Daoy (cell line): ENCODE results near the gene NINL. TPM values are rescaled to one million over a fixed set of nuclear protein-coding genes. Genes with fewer than 3 reads are reported as not detected.
"Not testable (repeated sequence)": the region's sequence is repeated elsewhere in the genome, so short reads cannot be mapped to it uniquely, and the experiment has no call there.

Experiments
- DNase-seq: peaks from one replicate; pipeline ENCODE4 v3.0.0-alpha.2; 2015; ENCODE audit warnings: low read depth
- total RNA-seq: library from RNA; depleted of rRNA; stranded (reverse); fragments of >200 nt; shearing (Covaris generic); gene quantifications from 2 replicates; pipeline ENCODE4 v1.2.3, GENCODE V29; 2014

NINL gene
- total RNA-seq, 1 experiment from 2014 or later, result 5.8 TPM

DNA sequence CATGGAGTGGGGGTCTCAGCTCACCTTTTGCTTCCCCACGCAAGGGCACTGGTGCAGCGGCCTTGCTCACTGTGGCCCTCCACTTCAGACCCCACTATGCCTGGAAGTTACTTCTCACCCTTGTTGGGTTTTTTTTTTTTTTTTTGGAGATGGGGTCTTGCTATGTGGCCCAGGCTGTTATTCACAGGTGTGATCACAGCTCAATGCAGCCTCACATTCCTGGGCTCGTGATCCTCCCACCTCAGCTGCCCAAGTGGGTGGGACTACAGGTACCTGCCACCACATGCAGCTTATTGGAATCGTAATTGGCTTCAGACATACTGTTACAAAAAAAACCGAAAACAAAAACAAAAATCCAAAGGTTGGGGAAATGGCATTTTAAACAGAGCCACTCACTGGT lies 32.4 kb downstream of the NINL start:
- no peak for DNase-seq

DNA sequence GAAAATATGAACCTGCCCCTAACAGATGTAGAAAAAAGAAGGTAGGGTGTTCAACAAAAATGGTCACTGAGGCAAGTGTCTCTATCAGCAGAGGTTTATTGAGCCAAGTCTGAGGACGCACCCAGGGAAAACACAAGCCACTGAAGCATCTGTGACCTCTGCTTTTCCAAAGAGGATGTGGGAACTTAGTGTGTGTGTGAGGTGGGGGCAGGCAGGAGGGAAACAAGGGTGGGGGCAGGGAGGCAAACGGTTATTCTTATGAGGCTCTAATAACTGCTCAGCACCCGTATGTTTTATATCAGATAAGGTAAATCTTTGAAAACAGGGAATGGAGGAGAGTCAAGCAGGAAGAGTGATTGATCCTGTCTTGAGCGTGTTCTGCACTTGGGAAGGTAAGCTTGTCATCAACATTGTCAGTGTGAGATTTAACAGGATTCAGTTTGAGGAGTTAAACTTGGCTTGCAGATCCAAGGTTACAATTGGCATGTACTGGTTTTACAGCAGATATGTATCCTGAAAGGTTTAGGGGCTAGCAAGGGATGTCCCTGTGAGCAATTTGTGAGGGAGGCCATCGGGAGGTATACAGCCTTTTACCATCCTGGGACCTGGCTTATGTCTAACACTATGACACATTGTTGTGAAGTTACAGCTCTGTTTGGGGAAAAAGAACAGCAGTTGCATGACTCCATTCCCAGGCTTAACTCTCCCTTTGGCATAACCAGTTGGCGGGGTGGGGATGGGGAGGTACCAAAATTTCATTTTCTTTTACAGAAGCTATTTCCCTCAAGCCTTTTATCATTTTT lies 33.7 kb downstream of the NINL start:
- DNase-seq, result no peak

DNA sequence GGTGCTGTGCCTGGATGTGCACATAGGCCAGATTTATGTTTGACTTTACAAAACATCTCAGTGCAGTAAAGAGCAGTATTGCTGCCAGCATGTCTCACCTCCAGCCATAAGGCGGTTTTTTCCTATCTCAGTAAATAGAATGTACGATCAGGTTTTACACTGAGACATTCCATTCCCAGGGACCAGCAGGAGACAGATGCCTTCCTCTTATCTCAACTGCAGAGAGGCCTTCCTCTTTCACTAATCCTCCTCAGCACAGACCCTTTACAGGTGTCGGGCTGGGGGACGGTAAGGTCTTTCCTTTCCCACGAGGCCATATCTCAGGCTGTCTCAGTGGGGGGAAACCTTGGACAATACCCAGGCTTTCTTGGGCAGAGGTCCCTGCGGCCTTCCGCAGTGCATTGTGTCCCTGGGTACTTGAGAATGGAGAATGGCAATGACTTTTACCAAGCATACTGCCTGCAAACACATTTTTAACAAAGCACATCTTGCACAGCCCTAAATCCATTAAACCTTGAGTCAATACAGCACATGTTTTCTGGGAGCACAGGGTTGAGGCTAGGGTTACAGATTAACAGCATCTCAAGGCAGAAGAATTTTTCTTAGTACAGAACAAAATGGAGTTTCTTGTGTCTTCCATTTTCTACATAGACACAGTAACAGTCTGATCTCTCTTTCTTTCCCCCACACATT lies 34.5 kb downstream of the NINL start:
- DNase-seq, result not testable (repeated sequence)

DNA sequence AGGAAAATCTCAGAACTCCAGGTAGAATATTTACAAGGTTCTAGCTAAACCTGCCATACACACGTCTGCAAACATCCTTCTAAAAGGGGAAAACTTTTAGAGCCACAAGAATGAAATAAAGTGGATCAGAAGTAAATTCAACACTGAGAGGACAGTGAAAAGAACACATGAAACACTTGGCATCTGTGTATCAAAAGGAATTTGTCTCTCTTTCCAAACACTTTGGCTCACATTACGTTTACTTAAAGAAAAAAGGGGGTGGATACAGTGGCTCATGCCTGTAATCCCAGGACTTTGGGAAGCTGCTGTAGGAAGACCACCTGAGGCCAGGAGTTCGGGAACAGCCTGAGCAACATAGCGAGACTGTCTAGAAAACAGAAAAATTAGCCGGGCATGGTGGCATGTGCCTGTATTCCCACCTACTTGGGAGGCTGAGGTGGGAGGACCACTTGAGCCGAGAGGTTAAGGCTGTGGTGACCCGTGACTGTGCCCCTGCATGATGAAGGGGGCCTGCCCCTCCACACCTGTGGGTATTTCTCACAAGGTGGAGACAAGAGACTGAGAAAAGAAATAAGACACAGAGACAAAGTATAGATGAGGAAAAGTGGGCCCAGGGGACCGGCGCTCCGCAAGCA lies 35.4 kb downstream of the NINL start:
- no peak for DNase-seq

DNA sequence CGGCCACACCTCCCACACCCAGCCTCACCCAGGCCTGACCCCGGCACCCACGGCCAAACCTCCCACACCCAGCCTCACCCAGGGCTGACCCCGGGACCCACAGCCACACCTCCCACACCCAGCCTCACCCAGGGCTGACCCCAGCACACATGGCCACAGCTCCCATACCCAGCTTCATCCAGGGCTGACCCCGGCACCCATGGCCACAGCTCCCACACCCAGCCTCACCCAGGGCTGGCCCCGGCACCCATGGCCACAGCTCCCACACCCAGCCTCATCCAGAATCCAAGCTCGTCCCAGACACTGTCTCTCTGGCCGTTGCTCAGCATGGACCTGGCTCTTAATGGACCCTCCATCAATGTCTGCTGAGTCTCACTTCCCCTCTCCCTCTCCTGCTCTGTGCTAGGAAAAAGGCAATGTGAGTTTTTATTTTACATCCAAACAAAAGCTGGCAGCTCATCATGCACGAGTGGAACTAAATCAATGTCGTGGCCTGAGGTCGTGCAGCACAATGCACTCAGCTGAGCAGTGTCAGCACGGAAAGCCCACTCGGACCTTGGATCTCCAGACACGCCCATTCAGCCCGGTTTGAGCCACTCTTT lies 36.1 kb downstream of the NINL start:
- no peak for DNase-seq

DNA sequence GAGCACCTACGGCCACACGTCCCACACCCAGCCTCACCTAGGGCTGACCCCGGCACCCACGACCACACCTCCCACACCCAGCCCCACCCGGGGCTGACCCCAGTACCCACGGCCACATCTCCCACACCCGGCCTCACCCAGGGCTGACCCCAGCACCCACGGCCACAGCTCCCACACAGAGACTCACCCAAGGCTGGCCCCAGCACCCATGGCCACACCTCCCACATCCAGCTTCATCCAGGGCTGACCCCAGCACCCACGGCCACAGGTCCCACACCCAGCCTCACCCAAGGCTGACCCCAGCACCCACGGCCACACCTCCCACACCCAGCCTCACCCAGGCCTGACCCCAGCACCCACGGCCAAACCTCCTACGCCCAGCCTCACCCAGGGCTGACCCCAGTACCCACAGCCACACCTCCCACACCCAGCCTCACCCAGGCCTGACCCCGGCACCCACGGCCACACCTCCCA lies 36.7 kb downstream of the NINL start:
- no peak for DNase-seq

DNA sequence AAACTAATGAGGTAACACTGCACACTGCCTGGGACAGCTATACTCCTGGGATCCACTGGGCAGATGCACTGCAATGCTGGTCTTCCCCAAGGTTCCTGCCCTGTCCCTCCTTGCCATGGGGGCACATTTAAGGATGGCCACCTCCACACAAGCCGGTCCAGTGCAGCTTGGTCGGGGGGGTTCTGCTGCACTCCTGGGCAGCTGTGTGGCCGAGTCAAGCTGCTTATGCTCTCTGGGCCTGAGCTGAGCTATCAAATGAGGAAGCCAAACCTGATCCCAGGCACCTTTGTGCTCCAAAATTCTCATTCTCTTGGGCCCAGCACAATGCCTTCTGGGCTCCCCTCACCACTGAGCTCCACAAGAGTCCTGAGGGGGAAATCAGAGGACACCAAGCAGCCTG lies 37.3 kb downstream of the NINL start:
- no peak for DNase-seq

DNA sequence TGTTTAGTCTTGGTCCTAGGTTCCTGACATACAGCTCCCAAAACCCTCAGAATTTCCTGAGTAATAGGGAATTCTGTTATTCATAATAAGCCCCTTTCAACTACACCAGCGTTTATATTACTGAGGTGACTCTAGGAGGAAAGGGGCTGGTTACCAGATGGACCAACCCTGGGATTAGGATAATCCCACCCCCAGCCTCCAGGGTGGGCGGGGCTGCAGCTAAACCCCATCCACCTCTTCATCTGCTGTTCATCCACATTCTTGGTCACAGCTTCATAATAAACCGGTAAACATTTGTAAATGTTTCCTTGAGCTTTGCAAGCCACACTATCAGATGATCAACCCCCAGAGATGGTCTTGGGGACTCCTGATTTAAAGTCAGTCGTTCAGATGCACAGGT lies 38.3 kb downstream of the NINL start:
- DNase-seq, result no peak

DNA sequence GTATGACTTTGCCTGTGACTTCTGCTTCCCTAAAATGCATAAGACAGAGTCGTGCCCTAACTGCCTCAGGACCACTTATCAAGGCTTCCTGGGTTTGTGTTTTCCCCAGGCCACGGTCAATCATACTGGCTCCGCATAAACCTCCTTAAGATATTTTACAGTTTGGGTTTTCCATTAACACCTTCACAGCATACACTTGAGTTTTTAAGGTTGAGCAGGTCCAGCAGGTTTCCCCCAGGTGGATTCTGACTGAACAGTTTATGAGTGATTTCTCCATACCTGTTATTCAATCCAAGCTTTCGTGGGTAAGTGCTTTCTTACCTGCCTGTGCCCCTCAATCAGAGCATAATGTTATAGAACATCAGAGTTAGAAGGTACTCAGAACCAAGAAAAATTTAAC lies 39.3 kb downstream of the NINL start:
- no peak for DNase-seq

DNA sequence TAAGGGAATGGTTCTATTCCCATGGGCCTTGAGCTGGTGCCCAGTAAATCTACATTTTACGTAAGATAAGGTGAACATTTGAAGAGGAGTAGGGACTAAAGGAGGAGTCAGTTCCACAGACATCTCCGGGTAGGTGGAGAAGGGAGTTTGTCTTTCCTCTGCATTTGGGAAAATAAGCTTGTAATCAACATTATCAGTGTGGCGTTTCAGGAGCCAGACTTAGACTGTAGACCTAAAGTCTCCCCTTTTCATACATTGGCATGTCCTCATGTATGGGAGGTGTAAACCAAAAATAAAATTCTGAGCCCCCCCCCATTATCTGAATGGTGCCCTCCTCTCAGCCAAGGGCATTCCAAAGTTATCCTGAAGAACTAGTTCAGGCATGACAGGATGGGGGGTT lies 40.2 kb downstream of the NINL start:
- no peak for DNase-seq

DNA sequence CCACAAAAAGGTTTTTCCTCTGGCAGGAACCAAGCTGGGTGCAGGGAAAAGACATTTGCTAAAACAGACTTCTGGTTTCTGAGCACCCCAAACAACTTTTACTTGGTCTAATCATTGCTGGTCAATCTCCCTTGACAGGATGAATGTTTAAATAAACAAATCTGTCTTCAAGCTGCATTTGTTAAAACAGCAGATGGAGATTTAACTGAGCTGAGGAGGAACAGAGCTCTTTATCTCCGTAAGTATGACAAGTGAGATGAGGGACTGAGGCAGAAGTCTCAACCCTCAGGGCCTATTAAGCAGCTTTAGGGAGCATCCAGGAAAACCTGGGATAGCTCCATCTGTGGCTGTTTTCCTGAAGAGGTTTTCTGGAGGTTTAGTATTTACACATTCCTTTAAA lies 40.6 kb downstream of the NINL start:
- DNase-seq, result no peak

DNA sequence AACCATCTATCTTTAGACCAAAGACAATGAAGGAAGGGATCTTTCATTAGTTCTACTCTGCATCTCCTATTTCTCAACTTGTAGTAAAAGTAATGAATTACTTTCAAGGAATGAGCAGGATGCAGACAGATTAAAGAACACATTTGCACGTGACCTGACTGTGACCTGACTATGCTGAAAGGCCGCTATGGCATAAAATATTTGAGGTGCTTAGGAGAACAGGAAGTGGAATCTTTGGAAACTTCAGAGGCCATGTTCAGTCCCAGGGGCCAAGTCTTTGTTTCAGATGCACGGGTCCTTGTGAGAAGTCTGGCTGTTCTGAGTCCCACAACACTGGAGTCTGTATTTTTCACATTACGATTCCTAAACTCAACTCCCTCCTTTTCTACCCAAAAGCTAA lies 41.0 kb downstream of the NINL start:
- DNase-seq, result no peak

DNA sequence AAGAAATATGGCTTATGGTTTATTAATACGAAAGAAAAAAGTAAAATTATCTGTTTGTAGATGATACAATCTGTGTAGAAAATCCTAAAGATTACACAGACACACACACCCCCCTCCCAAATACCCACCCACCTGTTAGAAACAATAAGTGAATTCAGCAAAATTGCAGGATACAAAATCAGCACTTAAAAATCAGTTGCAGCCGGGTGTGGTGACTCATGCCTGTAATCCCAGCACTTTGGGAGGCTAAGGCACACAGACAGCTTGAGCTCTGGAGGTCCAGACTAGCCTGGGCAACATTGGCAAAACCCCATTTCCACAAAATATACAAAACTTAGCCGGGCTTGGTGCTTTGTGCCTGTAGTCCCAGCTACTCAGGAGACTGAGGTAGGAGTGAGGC lies 42.3 kb downstream of the NINL start:
- DNase-seq, result peak; percentile 51

DNA sequence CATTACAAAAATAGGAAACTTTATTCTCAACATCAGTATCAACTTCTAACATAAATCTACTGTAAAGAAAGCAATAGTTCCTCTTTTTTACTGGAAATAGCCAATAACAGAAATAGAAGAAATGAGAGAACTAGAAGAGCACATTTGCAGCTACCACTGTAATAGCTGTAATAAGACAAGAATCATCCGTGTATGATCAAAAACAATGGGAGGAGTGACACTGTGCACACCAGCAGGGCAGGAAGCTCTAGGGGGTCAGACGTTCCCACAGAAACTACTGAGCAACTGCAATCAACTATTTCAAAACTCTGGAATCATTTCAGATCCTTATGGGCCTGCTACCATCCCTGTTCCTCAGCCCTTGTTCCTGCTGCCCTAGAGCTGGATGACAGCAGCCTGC lies 43.7 kb downstream of the NINL start:
- no peak for DNase-seq

DNA sequence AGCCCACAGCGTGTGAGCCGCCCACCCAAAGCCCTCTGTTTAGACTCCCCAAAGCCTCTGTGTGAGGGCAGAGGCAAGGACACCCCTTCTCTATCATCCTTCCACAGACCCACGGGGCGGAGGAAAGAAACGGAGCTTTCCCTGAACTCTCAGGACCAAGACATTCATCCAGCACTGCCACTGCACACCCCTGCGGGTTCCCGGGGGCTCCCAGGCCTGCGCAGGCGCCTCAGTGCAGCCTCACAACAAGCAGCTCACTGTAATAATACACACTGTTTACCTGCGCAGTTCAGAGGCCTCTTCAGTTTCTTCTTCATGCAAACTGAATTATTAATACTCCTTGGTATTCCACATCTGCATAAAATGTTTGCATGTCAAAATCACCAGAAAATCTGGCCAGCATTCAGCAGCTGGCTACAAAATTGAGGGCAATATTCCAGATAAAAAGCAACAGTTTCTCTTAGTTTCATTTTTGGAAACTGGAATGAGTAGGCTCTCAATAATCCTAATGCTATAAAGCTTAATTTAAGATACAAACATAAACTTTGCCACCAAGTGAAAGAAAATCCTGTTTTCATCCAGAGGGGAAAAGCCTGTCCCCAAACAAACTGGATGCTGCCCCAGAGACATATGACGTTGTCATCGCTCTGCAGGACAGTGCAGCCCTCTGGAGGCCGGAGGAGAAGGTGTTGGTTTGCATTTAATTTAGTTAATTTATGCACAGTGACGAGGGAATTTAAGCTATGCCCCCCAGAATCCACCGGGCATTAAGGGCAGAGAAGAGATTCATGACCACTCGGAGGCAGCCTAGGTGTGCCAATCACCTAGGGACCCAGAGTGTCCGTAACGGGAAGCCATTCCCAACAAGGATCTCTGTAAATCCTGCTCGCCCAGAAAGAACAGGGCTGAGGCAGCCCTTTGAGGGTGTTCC lies 45.3 kb downstream of the NINL start:
- DNase-seq, result no peak

DNA sequence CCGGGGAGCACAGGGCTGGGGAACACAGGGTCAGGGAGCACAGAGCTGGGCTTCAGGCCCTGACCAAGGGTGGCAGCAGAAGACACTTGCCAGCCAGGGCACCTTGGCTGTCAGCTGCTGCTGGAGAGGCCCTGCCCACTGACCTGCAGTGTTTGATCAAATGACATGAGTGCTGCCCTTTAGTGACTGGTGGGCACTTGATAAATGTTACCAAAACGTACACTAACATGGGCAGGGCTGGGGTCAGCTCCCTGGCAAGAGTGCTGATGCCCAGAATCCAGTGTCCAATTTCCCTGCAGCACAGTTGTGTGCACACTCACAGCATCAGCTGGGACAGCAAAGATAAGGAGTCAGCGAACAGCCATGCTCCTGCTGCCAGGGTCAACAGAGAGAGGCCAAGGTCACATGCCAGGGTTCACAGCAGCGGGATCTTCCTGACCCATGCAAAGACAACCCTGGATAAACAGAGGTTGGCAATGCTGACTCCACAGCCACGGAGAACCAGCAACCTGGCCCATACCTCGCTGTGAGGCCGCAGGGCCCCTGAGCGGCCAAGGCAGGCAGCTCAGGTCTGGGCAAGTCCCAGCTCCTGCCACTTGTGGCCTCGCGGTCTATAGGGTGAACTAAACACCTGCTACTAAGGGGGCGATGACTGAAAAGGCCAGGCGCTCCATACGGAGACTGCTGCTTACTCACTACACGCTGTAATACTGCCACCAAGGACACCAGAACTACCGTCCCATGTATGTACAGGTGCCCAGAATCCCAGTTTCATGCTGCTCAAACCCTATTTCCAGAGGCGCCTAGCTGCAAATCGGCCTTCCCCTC lies 46.3 kb downstream of the NINL start:
- DNase-seq, result no peak

DNA sequence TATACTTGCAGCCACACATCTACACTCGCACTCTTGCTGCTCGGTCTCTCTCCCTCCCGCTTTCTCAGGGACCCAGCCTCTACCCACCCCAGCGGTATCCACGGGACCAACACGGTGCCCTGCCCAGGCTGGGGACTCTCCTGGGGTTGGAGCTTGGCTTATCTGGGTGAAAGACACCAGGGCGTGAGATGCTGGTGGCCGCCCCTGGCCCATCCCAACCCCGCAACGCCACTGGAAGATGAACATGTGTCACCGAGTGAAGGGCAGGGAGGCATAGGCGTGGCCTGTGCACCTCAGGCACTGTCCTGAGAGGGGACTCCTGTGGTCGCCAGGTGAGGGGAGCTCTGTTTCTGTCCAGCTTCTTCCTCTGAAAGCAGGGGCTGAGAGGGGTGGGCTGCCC lies 47.4 kb downstream of the NINL start:
- DNase-seq, result no peak

DNA sequence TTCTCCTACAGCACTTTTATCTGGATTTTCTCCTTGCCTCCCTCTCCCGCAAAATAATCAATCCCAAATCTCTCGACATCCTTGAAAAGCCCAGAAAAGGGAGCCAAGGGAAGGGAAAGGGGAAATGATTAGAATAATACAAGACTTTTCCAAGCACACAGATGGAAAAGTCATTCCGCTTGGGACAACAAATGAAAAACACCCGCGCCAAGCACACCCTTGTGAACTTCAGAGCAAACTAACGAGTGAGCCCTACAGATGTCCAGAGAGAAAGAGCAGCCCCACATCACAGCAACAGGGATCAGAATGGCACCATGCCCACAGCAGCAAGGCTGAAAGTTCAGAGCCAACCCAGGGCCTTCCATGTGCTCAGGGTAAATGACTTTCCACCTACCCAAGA lies 49.6 kb downstream of the NINL start:
- no peak for DNase-seq

DNA sequence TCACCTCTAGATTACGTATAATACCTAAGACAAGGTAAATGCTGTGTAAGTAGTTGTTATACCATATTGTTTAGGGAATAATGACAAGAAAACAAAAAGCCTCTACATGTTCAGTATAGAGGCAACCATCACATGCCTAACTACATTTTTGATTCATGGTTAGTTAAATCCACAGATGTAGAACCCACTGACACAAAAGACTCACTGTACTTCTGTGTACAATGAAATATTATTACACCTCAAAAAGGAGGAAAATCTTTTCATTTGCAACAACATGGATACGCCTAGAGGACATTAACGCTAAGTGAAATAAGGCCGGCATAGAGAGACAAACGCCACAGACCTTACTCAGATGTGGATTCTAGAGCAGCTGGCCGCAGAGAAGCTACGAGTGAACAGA lies 50.5 kb downstream of the NINL start:
- no peak for DNase-seq

DNA sequence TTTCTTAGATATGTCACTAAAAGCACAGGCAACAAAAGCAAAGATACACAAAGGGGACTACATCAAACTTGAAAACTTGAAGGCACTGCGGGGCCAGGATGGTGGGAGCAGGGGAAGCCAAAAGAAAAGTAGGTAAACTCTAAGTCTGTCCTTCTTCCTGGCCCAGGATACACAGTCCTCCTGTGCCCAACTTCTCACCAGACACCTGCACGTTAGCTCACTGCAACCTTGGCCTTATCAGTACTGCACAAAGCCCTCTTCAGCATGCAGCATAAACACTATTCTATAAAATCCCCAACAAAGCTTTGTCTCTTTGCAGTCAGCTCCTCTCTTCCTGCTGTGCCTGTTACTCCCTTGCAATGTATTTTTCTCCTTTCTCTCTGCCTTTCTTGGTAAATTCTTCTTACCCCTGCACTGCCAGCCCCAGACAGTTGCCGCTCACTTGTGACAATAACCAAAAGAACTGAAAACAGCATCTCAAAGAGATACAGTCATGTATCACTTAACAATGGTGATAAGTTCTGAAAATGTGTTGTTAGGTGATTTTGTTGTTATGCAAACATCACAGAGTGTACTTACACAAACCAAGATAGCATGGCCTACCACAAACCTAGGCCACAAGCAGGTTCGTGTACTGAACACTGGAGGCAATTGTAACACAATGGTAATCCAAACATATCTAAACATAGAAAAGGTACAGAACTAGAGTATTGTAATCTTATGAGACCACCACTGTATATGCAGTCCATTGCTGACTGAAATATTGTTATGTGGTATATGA lies 51.2 kb downstream of the NINL start:
- no peak for DNase-seq
